ENCODE measurements around the gene APMAP.

DNA sequence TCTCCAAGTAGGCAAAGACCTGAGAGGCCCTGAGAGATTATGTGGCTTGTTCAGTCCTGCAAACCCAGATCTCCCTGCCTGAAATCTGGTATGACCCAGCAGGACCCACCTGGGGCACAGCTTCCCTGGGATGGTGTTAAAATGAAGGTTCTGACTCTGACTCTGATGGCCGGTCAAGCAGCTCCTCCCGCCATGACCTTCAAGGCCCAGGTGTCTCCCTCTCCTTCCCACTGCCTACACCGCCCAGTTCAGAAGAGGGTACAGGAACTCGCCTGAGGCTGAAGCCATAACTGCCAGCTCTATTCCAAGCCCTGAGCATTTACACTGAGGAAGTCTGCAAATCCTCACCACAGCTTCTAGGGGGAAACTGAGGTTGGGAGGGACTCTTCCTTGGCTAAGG, 49.4 kb downstream of the APMAP start:
- TF ChIP-seq POLR2A (IDR thresholded peaks at IDR 0.05) = no peak
- TF ChIP-seq, protein P1, sequence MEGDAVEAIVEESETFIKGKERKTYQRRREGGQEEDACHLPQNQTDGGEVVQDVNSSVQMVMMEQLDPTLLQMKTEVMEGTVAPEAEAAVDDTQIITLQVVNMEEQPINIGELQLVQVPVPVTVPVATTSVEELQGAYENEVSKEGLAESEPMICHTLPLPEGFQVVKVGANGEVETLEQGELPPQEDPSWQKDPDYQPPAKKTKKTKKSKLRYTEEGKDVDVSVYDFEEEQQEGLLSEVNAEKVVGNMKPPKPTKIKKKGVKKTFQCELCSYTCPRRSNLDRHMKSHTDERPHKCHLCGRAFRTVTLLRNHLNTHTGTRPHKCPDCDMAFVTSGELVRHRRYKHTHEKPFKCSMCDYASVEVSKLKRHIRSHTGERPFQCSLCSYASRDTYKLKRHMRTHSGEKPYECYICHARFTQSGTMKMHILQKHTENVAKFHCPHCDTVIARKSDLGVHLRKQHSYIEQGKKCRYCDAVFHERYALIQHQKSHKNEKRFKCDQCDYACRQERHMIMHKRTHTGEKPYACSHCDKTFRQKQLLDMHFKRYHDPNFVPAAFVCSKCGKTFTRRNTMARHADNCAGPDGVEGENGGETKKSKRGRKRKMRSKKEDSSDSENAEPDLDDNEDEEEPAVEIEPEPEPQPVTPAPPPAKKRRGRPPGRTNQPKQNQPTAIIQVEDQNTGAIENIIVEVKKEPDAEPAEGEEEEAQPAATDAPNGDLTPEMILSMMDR (IDR thresholded peaks at IDR 0.05) = no peak

Measured in testis (tissue), 2 donors.